GM12892 (cell line): Measurements from ENCODE around the gene LHX2.

Experiments used
- POLR2A ChIP-seq: IDR thresholded peaks from 2 replicates; pipeline ENCODE4 v1.6.1; 2011; ENCODE audit warnings: low read depth, low read length, control low read depth
- POLR2AphosphoS5 ChIP-seq: IDR thresholded peaks from 2 replicates; pipeline ENCODE4 v1.6.1; 2011; ENCODE audit warnings: low read depth, low read length, control low read depth
- TAF1 ChIP-seq: IDR thresholded peaks from 2 replicates; pipeline ENCODE4 v1.6.1; 2011; ENCODE audit warnings: low read depth, mild to moderate bottlenecking, control low read depth, low read length, borderline replicate concordance

- TF ChIP-seq POLR2A (no peak), TAF1 (no peak), POLR2AphosphoS5 (no peak)
Measured at GRCh38 chr9:124078641-124079040, 67.1 kb downstream of the LHX2 start.
